Natural killer cell (primary cell): ENCODE measurements around the gene ACTN4. TPM values are rescaled to one million over a fixed set of nuclear protein-coding genes. Genes with fewer than 3 reads are reported as not detected.

Experiments
- ATAC-seq, 3 donors: fragments of 150-1000 bp in 2 of 3; fragments of 200-7000 bp in 1 of 3; cut with Tn5 transposase; 1 replicate in 1 of 3; 2 replicates in 2 of 3; pipeline ENCODE4 v1.10.0; 2021; ENCODE audit warnings: mild to moderate bottlenecking in 2 of 3, moderate library complexity in 2 of 3
- DNase-seq, 2 donors: peaks; one replicate each; pipeline versions ENCODE4 v3.0.0 to v3.0.0-alpha.2; 2013 to 2021; ENCODE audit warnings: mixed read lengths in 1 of 2
- H3K27ac ChIP-seq: one replicate; pipeline ENCODE4 v1.5.1; 2013; ENCODE audit warnings: mild to moderate bottlenecking, low read length
- H3K27me3 ChIP-seq: one replicate; pipeline ENCODE4 v1.6.1; 2013; ENCODE audit warnings: low read length; ENCODE audit not compliant: control insufficient read depth, insufficient read depth
- H3K36me3 ChIP-seq: one replicate; pipeline ENCODE4 v1.6.1; 2013; ENCODE audit warnings: low read length; ENCODE audit not compliant: control insufficient read depth, insufficient read depth
- H3K4me1 ChIP-seq: one replicate; pipeline ENCODE4 v1.6.1; 2013; ENCODE audit warnings: low read length; ENCODE audit not compliant: control insufficient read depth, insufficient read depth
- H3K4me3 ChIP-seq: one replicate; pipeline ENCODE4 v1.5.1; 2013; ENCODE audit warnings: low read length
- H3K9me3 ChIP-seq: one replicate; pipeline ENCODE4 v1.6.1; 2013; ENCODE audit warnings: low read length; ENCODE audit not compliant: control insufficient read depth, insufficient read depth
- H3K27ac Mint-ChIP-seq, 2 donors: one replicate each; pipeline ENCODE4 v1.8.0; 2022; ENCODE audit warnings: mild to moderate bottlenecking in 2 of 2, mixed read lengths in 2 of 2, moderate library complexity in 1 of 2
- H3K27me3 Mint-ChIP-seq, 2 donors: one replicate each; pipeline ENCODE4 v1.8.0; 2022; ENCODE audit warnings: low read depth in 2 of 2, mixed read lengths in 2 of 2
- H3K36me3 Mint-ChIP-seq: one replicate; pipeline ENCODE4 v1.8.0; 2022; ENCODE audit warnings: mixed read lengths
- H3K4me1 Mint-ChIP-seq, 2 donors: one replicate each; pipeline ENCODE4 v1.8.0; 2022; ENCODE audit warnings: mixed read lengths in 2 of 2
- H3K4me3 Mint-ChIP-seq: one replicate; pipeline ENCODE4 v1.8.0; 2022; ENCODE audit warnings: mild to moderate bottlenecking, moderate library complexity, mixed read lengths
- H3K9me3 Mint-ChIP-seq, 2 donors: one replicate each; pipeline ENCODE4 v1.8.0; 2022; ENCODE audit warnings: mixed read lengths in 2 of 2
- WGBS: methylation state at CpG from one replicate; pipeline ENCODE4 v1.1.7; 2013; ENCODE audit warnings: missing lambda C conversion rate; ENCODE audit not compliant: insufficient coverage; 5-methylcytosine and 5-hydroxymethylcytosine counted together
- intact Hi-C: fragments of 100-400 bp; cut with micrococcal nuclease; formaldehyde crosslinking; loops from one replicate; pipeline ENCODE4 v1.14.2; 2022
- total RNA-seq, 4 donors: library from RNA; stranded (reverse); fragments of 120-200 nt in 1 of 4; gene quantifications; one replicate each; pipeline versions ENCODE4 v1.2.3 to v1.2.4, GENCODE V29; 2013 to 2022
- TF ChIP-seq, protein P1 (sequence below): fragments of 200-600 bp; IDR thresholded peaks from one replicate; pipeline ENCODE4 v1.8.0; 2022; ENCODE audit warnings: antibody characterized with exemption

ACTN4 gene
- total RNA-seq, 3 donors from 2014 or later (not counting 1 experiment from before 2014, with no cell fraction given): 443 to 595 (median 541) TPM

DNA sequence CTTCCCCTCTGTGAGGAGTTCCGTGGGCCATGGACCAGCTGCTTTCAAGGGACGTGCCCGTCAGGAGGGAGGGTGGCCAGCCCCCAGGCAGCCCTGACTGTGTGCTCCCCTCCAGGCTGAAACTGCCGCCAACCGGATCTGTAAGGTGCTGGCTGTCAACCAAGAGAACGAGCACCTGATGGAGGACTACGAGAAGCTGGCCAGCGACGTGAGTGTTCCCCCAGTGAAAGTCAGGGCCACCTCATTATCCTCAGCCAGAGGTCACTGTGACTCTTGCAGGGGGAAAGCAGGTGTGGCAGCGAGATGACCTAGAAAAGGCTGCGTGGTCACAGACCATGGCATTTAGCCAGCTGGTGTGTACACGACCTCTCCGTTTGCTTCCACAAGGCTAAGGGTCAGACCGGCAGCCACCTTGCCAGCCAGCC is 66.9 kb downstream of the ACTN4 start:
- H3K4me3 Mint-ChIP-seq: no peak overlapping the region
- peaks cover 10 to 16% of the 10 kb centered on the region in 2 donors for H3K4me1 Mint-ChIP-seq
- no peak for ATAC-seq

DNA sequence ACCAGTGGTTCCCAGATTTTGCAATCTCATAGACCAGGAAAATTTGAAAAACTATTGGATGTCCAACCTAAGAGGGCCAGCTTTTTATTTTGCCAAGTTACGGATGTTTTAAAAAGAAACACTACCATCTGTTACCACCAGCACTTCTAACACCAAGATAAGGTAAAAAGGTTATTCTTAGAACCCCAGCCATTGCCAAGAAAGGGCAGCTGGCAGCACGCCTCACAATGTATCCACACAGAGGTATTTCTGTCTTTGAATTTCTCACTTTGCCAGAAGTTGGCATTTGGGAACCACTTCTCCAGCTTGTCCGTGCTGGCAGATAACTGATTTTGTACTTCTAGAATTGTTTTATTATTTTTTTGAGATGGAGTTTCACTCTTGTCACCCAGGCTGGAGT is 68.1 kb downstream of the ACTN4 start:
- intact Hi-C loops: no loop called here
- Mint-ChIP-seq H3K27me3 (no peaks in the 10 kb centered on the region), H3K4me3 (no peak overlapping the region), H3K27ac (peak overlapping the region in 1 of 2 donors; percentile 26), H3K36me3 (no peaks in the 10 kb centered on the region), H3K9me3 (no peaks in the 10 kb centered on the region), H3K4me1 (peaks cover 5 to 11% of the 10 kb centered on the region in 2 donors)
- H3K4me3 ChIP-seq: no peak overlapping the region
- ATAC-seq (no peak), DNase-seq (no peak)
- no peak overlapping the region for H3K27ac ChIP-seq
- TF ChIP-seq, protein P1, sequence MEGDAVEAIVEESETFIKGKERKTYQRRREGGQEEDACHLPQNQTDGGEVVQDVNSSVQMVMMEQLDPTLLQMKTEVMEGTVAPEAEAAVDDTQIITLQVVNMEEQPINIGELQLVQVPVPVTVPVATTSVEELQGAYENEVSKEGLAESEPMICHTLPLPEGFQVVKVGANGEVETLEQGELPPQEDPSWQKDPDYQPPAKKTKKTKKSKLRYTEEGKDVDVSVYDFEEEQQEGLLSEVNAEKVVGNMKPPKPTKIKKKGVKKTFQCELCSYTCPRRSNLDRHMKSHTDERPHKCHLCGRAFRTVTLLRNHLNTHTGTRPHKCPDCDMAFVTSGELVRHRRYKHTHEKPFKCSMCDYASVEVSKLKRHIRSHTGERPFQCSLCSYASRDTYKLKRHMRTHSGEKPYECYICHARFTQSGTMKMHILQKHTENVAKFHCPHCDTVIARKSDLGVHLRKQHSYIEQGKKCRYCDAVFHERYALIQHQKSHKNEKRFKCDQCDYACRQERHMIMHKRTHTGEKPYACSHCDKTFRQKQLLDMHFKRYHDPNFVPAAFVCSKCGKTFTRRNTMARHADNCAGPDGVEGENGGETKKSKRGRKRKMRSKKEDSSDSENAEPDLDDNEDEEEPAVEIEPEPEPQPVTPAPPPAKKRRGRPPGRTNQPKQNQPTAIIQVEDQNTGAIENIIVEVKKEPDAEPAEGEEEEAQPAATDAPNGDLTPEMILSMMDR: no peak
- H3K27me3 ChIP-seq: no peaks in the 10 kb centered on the region
- H3K9me3 ChIP-seq: no peaks in the 10 kb centered on the region
- WGBS: 94% methylated on average over 3 of the region's 3 CpGs
- no peaks in the 10 kb centered on the region for H3K4me1 ChIP-seq
- H3K36me3 ChIP-seq: peaks cover 88% of the 10 kb centered on the region

More for the DNA sequence above, 66.9 kb downstream of the ACTN4 start:
- Histone ChIP-seq H3K9me3 (no peaks in the 10 kb centered on the region), H3K4me3 (no peak overlapping the region), H3K27me3 (no peaks in the 10 kb centered on the region), H3K36me3 (peaks cover 91% of the 10 kb centered on the region), H3K4me1 (no peaks in the 10 kb centered on the region), H3K27ac (no peak overlapping the region)
- no peaks in the 10 kb centered on the region for H3K36me3 Mint-ChIP-seq
- intact Hi-C loops: no loop called here
- TF ChIP-seq, protein P1: no peak
- 89% methylated on average over 14 of the region's 14 CpGs for WGBS
- H3K9me3 Mint-ChIP-seq: no peaks in the 10 kb centered on the region
- H3K27ac Mint-ChIP-seq: peak overlapping the region; percentile 47 to 67
- no peaks in the 10 kb centered on the region for H3K27me3 Mint-ChIP-seq
- DNase-seq: no peak

DNA sequence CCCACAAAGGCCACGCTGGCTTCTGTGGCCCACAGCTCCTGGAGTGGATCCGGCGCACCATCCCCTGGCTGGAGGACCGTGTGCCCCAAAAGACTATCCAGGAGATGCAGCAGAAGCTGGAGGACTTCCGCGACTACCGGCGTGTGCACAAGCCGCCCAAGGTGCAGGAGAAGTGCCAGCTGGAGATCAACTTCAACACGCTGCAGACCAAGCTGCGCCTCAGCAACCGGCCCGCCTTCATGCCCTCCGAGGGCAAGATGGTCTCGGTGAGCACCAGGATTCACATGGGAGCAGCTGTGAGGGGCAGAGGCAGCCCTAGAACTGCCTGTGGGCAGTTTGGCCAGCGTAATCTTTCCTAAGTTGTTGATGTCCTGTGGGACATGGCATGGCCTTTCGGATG is 69.6 kb downstream of the ACTN4 start:
- H3K9me3 ChIP-seq: no peaks in the 10 kb centered on the region
- H3K36me3 ChIP-seq: peaks cover 88% of the 10 kb centered on the region
- ATAC-seq (no peak), DNase-seq (no peak)
- H3K27ac ChIP-seq: no peak overlapping the region
- H3K4me1 Mint-ChIP-seq: peaks cover 0 to 9% of the 10 kb centered on the region in 2 donors
- H3K27me3 Mint-ChIP-seq: no peaks in the 10 kb centered on the region
- H3K27me3 ChIP-seq: no peaks in the 10 kb centered on the region
- no peaks in the 10 kb centered on the region for H3K9me3 Mint-ChIP-seq
- H3K4me3 ChIP-seq: no peak overlapping the region
- WGBS: 97% methylated on average over 17 of the region's 17 CpGs
- no peak overlapping the region for H3K4me3 Mint-ChIP-seq
- no peaks in the 10 kb centered on the region for H3K4me1 ChIP-seq
- H3K27ac Mint-ChIP-seq: no peak overlapping the region
- TF ChIP-seq, protein P1: no peak
- H3K36me3 Mint-ChIP-seq: no peaks in the 10 kb centered on the region
- intact Hi-C loops: no loop called here

DNA sequence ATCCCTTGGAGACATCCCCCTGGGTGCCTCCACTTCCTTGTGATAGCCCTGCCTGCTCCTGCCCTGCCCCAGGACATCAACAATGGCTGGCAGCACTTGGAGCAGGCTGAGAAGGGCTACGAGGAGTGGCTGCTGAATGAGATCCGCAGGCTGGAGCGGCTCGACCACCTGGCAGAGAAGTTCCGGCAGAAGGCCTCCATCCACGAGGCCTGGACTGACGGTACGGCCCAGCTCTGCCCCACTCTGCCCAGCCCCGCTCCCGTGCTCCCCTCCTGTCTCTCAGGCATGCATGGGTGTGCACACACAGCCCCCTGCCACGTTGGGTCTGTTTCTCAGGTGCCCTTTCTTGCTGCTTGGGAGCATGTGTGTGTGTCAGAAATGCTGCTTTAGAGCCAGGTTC is 70.4 kb downstream of the ACTN4 start:
- Histone ChIP-seq H3K4me1 (no peaks in the 10 kb centered on the region), H3K4me3 (no peak overlapping the region), H3K36me3 (peaks cover 89% of the 10 kb centered on the region), H3K27me3 (no peaks in the 10 kb centered on the region), H3K27ac (no peak overlapping the region), H3K9me3 (no peaks in the 10 kb centered on the region)
- intact Hi-C loops: no loop called here
- no peaks in the 10 kb centered on the region for H3K36me3 Mint-ChIP-seq
- no peak overlapping the region for H3K27ac Mint-ChIP-seq
- TF ChIP-seq, protein P1: no peak
- H3K4me1 Mint-ChIP-seq: peaks cover 0 to 9% of the 10 kb centered on the region in 2 donors
- no peaks in the 10 kb centered on the region for H3K27me3 Mint-ChIP-seq
- H3K4me3 Mint-ChIP-seq: no peak overlapping the region
- WGBS: 96% methylated on average over 11 of the region's 11 CpGs
- DNase-seq (no peak), ATAC-seq (no peak)
- H3K9me3 Mint-ChIP-seq: no peaks in the 10 kb centered on the region
